Fibroblast of lung (primary cell): ENCODE results near the gene CTSE. TPM values are rescaled to one million over a fixed set of nuclear protein-coding genes. Genes with fewer than 3 reads are reported as not detected.

Source experiments
- DNase-seq, 2 donors: peaks; one replicate each; pipeline versions ENCODE4 v3.0.0 to v3.0.0-alpha.2; 2010; ENCODE audit warnings: low read depth in 2 of 2
- H2AFZ ChIP-seq: 2 replicates; pipeline ENCODE4 v1.5.1; 2012; ENCODE audit warnings: low read length, control low read depth, inconsistent platforms
- H3K27ac ChIP-seq: 2 replicates; pipeline ENCODE4 v1.5.1; 2011; ENCODE audit warnings: low read length, control low read depth; ENCODE audit not compliant: insufficient read depth
- H3K27me3 ChIP-seq: 2 replicates; pipeline ENCODE4 v1.5.1; 2011; ENCODE audit warnings: mild to moderate bottlenecking, low read length; ENCODE audit not compliant: control insufficient read depth, insufficient read depth
- H3K36me3 ChIP-seq: 2 replicates; pipeline ENCODE4 v1.5.1; 2011; ENCODE audit warnings: low read length; ENCODE audit not compliant: control insufficient read depth, insufficient read depth
- H3K4me1 ChIP-seq: 2 replicates; pipeline ENCODE4 v1.5.1; 2011; ENCODE audit warnings: low read length; ENCODE audit not compliant: control insufficient read depth, insufficient read depth; ENCODE audit errors: extremely low read depth
- H3K4me2 ChIP-seq: 2 replicates; pipeline ENCODE4 v1.5.1; 2011; ENCODE audit warnings: low read length, control low read depth; ENCODE audit not compliant: insufficient read depth; ENCODE audit errors: extremely low read depth
- H3K4me3 ChIP-seq, 4 experiments: fragments of 200-600 bp in 1 of 4; sonication (generic) in 1 of 4; replicated peaks in 1 of 4; 2 replicates each; pipeline ENCODE4 v1.5.1; 2011 to 2016; ENCODE audit warnings: low read length in 4 of 4, low read depth in 3 of 4, mild to moderate bottlenecking in 3 of 4, control low read depth in 2 of 4, inconsistent platforms in 1 of 4, mixed read lengths in 1 of 4; ENCODE audit not compliant: insufficient read depth in 1 of 4; ENCODE audit errors: control extremely low read depth in 1 of 4
- H3K79me2 ChIP-seq: 2 replicates; pipeline ENCODE4 v1.5.1; 2012; ENCODE audit warnings: mild to moderate bottlenecking, low read length, inconsistent platforms; ENCODE audit not compliant: control insufficient read depth, insufficient read depth
- H3K9ac ChIP-seq: 2 replicates; pipeline ENCODE4 v1.5.1; 2011; ENCODE audit warnings: mild to moderate bottlenecking, low read length, control low read depth; ENCODE audit not compliant: insufficient read depth
- H3K9me3 ChIP-seq: 2 replicates; pipeline ENCODE4 v1.5.1; 2012; ENCODE audit warnings: low read depth, low read length; ENCODE audit not compliant: control insufficient read depth, insufficient read depth
- H4K20me1 ChIP-seq: 2 replicates; pipeline ENCODE4 v1.5.1; 2011; ENCODE audit warnings: low read length; ENCODE audit not compliant: control insufficient read depth, insufficient read depth; ENCODE audit errors: extremely low read depth
- EZH2 ChIP-seq: IDR thresholded peaks from 2 replicates; pipeline ENCODE4 v1.5.1; 2012; ENCODE audit warnings: low read length, control low read depth, mild to moderate bottlenecking; ENCODE audit errors: missing control alignments
- polyA minus RNA-seq: library from RNA; depleted of rRNA, polyadenylated mRNA; stranded (reverse); fragments of >200 nt; gene quantifications from 2 replicates; pipeline ENCODE4 v1.2.3, GENCODE V29; 2011; ENCODE audit warnings: low replicate concordance
- polyA plus RNA-seq, 2 donors: library from polyadenylated mRNA; depleted of rRNA in 1 of 2; stranded (reverse) in 1 of 2; unstranded in 1 of 2; fragments of >200 nt; gene quantifications; 2 replicates each; pipeline ENCODE4 v1.2.1, GENCODE V29; 2011 to 2012; ENCODE audit warnings: missing spikeins in 1 of 2
- total RNA-seq: library from RNA; depleted of rRNA; stranded (reverse); fragments of >200 nt; gene quantifications from 2 replicates; pipeline ENCODE4 v1.2.1, GENCODE V29; 2014
- TF ChIP-seq, protein P1 (sequence below), 2 donors: IDR thresholded peaks in 1 of 2; conservative IDR thresholded peaks in 1 of 2; 1 replicate in 1 of 2; 2 replicates in 1 of 2; pipeline ENCODE4 v1.5.1; 2011 to 2012; ENCODE audit warnings: low read length in 2 of 2, control low read depth in 1 of 2, inconsistent platforms in 1 of 2, low read depth in 1 of 2, mild to moderate bottlenecking in 1 of 2

CTSE gene
- total RNA-seq = not detected in 2 replicates
- not detected in 2 replicates for polyA plus RNA-seq
- polyA plus RNA-seq (2012) = 0.13 TPM in 1 of 2 replicates, not detected in the other
- not detected in 2 replicates for polyA minus RNA-seq

DNA sequence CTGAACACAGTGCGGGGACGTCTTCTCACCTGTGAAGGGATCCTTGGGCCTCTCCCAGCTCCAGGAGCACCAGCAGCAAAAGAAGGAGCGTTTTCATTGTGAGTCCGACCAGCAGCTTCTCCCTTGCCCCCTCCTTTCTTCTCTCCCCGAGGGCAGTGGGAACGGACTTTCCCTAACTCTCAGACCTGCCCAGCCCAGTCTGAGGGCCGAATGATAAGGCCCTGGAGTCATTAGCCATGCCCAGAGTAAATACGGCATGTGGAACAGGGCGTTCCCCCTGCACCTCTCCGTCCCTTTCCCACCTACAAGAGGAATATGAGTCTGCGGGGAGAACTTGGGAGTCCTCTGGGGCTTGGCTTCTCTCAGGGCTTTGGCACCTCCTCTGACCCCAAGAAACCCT lies at the start of gene CTSE:
Gene CTSE, minus strand, starts transcription at position 201 of the 400 bp plus-strand sequence. Its CDS starts 104 bp downstream, at position 97.
- no peaks in the 10 kb centered on the region for H3K9me3 ChIP-seq
- H3K9ac ChIP-seq = no peak within 1 kb of the TSS
- TF ChIP-seq, protein P1, sequence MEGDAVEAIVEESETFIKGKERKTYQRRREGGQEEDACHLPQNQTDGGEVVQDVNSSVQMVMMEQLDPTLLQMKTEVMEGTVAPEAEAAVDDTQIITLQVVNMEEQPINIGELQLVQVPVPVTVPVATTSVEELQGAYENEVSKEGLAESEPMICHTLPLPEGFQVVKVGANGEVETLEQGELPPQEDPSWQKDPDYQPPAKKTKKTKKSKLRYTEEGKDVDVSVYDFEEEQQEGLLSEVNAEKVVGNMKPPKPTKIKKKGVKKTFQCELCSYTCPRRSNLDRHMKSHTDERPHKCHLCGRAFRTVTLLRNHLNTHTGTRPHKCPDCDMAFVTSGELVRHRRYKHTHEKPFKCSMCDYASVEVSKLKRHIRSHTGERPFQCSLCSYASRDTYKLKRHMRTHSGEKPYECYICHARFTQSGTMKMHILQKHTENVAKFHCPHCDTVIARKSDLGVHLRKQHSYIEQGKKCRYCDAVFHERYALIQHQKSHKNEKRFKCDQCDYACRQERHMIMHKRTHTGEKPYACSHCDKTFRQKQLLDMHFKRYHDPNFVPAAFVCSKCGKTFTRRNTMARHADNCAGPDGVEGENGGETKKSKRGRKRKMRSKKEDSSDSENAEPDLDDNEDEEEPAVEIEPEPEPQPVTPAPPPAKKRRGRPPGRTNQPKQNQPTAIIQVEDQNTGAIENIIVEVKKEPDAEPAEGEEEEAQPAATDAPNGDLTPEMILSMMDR (conservative IDR thresholded peaks at IDR 0.05 in 1 of 2, IDR thresholded peaks at IDR 0.05 in 1 of 2; ENCODE audit: low read depth in 1 of 2, low read length in 2 of 2) = no peak
- TF ChIP-seq EZH2 = no peak
- H2AFZ ChIP-seq = no peak within 1 kb of the TSS
- DNase-seq = no peak
- H3K79me2 ChIP-seq = no peaks in the 10 kb centered on the region
- no peak within 1 kb of the TSS for H3K4me3 ChIP-seq
- no peak within 1 kb of the TSS for H3K4me2 ChIP-seq
- H3K27ac ChIP-seq = no peak within 1 kb of the TSS
- H3K4me1 ChIP-seq = no peaks in the 10 kb centered on the region
- H3K36me3 ChIP-seq = no peaks in the 10 kb centered on the region
- H3K27me3 ChIP-seq = peaks cover 5% of the 10 kb centered on the region
- no peaks in the 10 kb centered on the region for H4K20me1 ChIP-seq

DNA sequence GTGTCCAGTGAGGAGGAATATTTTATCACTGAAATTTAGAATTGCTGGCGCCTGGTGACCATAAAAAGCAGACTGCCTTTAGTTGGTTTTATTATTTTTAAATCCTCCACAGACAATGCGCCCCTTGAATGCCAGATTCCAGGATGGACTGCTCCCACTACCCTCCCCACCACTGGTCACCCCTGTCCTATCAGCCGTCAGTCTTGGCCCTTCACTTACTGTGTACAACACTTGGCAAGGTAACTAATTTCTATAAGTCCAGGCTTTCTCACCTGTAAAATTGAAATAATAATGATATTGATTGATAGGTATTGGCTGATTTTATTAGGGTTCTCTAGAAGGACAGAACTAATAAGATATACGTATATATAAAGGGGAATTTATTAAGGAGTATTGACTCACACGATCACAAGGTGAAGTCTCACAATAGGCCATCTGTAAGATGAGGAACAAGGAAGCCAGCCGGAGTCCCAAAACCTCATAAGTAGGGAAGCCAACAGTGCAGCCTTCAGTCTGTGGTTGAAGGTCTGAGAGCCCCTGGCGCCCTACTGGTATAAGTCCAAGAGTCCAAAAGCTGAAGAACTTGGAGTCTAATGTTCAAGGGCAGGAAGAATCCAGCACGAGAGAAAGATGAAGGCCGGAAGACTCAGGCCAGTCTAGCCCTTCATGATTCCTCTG lies 47.1 kb upstream of the CTSE start:
- no peak overlapping the region for H2AFZ ChIP-seq
- no peaks in the 10 kb centered on the region for H3K9me3 ChIP-seq
- DNase-seq = no peak
- no peaks in the 10 kb centered on the region for H3K4me1 ChIP-seq
- H4K20me1 ChIP-seq = no peaks in the 10 kb centered on the region
- no peak overlapping the region for H3K27ac ChIP-seq
- H3K9ac ChIP-seq = no peak overlapping the region
- H3K27me3 ChIP-seq = peaks cover 5% of the 10 kb centered on the region
- H3K4me3 ChIP-seq = no peak overlapping the region
- H3K79me2 ChIP-seq = no peaks in the 10 kb centered on the region
- H3K36me3 ChIP-seq = no peaks in the 10 kb centered on the region
- no peak overlapping the region for H3K4me2 ChIP-seq
- TF ChIP-seq, protein P1 (conservative IDR thresholded peaks at IDR 0.05 in 1 of 2, IDR thresholded peaks at IDR 0.05 in 1 of 2; ENCODE audit: low read depth in 1 of 2, low read length in 2 of 2) = no peak
- no peak for TF ChIP-seq EZH2

DNA sequence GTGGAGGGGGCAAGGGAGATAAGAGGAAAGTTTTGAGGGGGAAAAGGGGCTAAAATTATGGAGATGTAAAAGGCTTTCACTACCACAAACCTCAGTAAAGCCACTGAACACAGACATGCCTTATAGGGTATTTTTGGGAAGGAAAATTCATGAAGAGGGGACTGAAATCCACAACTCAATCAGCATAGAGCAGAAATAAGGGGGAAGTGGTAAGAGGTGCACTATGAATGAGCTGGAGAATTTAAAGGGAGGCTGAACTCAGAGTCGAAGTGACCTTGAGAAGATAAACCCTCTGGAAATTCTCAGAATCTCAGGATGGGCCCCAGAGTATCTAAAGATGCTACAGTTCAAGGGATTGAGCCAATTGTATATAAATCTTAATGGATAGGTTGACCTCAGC lies 44.6 kb upstream of the CTSE start:
- Histone ChIP-seq H3K36me3 (no peaks in the 10 kb centered on the region), H3K9ac (no peak overlapping the region), H3K79me2 (no peaks in the 10 kb centered on the region), H3K9me3 (no peaks in the 10 kb centered on the region), H4K20me1 (no peaks in the 10 kb centered on the region), H2AFZ (no peak overlapping the region), H3K4me1 (no peaks in the 10 kb centered on the region), H3K27ac (no peak overlapping the region), H3K4me2 (no peak overlapping the region), H3K27me3 (peaks cover 2% of the 10 kb centered on the region), H3K4me3 (no peak overlapping the region)
- TF ChIP-seq, protein P1 (conservative IDR thresholded peaks at IDR 0.05 in 1 of 2, IDR thresholded peaks at IDR 0.05 in 1 of 2; ENCODE audit: low read depth in 1 of 2, low read length in 2 of 2) = no peak
- TF ChIP-seq EZH2 = no peak
- no peak for DNase-seq
